Ovary (tissue), 9 donors: ENCODE measurements around the gene KDM4C. TPM values are rescaled to one million over a fixed set of nuclear protein-coding genes. Genes with fewer than 3 reads are reported as not detected.

Experiments
- DNase-seq, 5 donors: peaks; one replicate each; pipeline ENCODE4 v3.0.0-alpha.2; 2019 to 2020
- H3K27ac ChIP-seq, 2 donors: fragments of 200-600 bp; one replicate each; pipeline versions ENCODE4 v1.5.1 to v1.8.0; 2019 to 2022
- H3K27me3 ChIP-seq: fragments of 200-600 bp; one replicate; pipeline ENCODE4 v1.8.0; 2022
- H3K36me3 ChIP-seq: fragments of 200-600 bp; sonication (generic); one replicate; pipeline ENCODE4 v1.5.1; 2019
- H3K4me1 ChIP-seq: one replicate; pipeline ENCODE4 v1.8.1; 2013; ENCODE audit warnings: mild to moderate bottlenecking, moderate library complexity; ENCODE audit not compliant: insufficient read depth
- H3K4me3 ChIP-seq: fragments of 200-600 bp; sonication (generic); one replicate; pipeline ENCODE4 v1.5.1; 2017
- H3K9me3 ChIP-seq, 2 donors: fragments of 200-600 bp in 1 of 2; sonication (generic) in 1 of 2; one replicate each; pipeline versions ENCODE4 v1.5.1 to v1.8.1; 2013 to 2019; ENCODE audit warnings: mild to moderate bottlenecking in 1 of 2, moderate library complexity in 1 of 2
- EP300 ChIP-seq: sonication (generic); formaldehyde crosslinking; IDR thresholded peaks from one replicate; pipeline ENCODE4 v1.6.1; 2017; ENCODE audit warnings: antibody characterized with exemption
- POLR2A ChIP-seq: fragments of 450-650 bp; IDR thresholded peaks from one replicate; pipeline ENCODE4 v1.6.1; 2017; ENCODE audit warnings: antibody characterized with exemption, mild to moderate bottlenecking, moderate library complexity
- WGBS, 3 donors: extraction: QIAGEN DNeasy Blood & Tissue Kit in 1 of 3; methylation state at CpG; one replicate each; pipeline versions ENCODE4 v1.1.5 to v1.1.7; 2013 to 2017; 5-methylcytosine and 5-hydroxymethylcytosine counted together
- intact Hi-C, 4 donors: fragments of 100-400 bp; cut with DNase I; formaldehyde crosslinking; loops; one replicate each; pipeline versions ENCODE4 v1.11.0 to v1.15.1; 2022 to 2023
- polyA plus RNA-seq, 2 donors: library from polyadenylated mRNA; stranded (reverse); fragments of 200-250 nt in 1 of 2; fragments of 350-450 nt in 1 of 2; fragmentation: Illumina TruSeq in 1 of 2; extraction: RNeasy Lipid Tissue Mini Kit (QIAGEN cat#74804) in 1 of 2; gene quantifications; one replicate each; pipeline ENCODE4 v1.2.3, GENCODE V29; 2013 to 2014
- total RNA-seq, 7 donors: library from RNA; depleted of rRNA in 2 of 7; stranded (reverse); fragments of >200 nt in 2 of 7; fragmentation: NEBNext Ultra II Directional in 3 of 7; extraction: Animal tissue kit (Norgen Biotek cat#: 25700) in 3 of 7; gene quantifications; one replicate each; pipeline versions ENCODE4 v1.1.0 to v1.2.4, GENCODE V29; 2016 to 2023
- TF ChIP-seq, protein P1 (sequence below), 3 donors: fragments of 450-650 bp in 2 of 3; fragments of 200-600 bp in 1 of 3; IDR thresholded peaks; one replicate each; pipeline versions ENCODE4 v1.5.1 to v1.8.0; 2016 to 2022; ENCODE audit warnings: antibody characterized with exemption in 3 of 3, mild to moderate bottlenecking in 1 of 3
- donor health status: DM: no; HTN: no; CAD: no; lungs with moderate emphysema.
- donor health status: DM: no; HTN: no; CAD: no.
- donor health status: Bipolar disorder and iron deficiency.
- donor health status: DM: yes; HTN: yes; CAD: no.
- donor health status: DM: no; HTN: no; CAD: no.
- donor health status: DM: yes; HTN: yes; CAD: no.

Gene KDM4C
- total and polyA plus RNA-seq, 9 donors = 9.5 to 35.6 (median 26.7) TPM

DNA sequence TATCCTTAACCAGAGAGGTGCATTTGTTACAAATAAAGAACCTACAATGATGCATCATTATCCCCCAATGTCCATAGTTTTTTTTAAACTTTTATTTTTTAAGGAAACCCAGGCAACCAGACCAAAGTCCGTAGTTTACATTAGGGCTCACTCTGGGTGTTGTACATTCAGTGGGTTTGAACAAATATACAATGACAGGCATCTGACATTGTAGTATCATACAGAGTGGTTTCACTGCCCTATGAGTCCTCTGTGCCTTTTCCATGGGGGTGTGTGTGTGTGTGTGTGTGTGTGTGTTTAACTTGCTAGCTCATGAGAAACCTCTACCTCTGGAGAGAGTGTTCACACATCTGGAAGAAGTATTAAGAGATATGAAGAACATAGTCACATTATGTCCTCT lies 141.5 kb downstream of the KDM4C start:
- TF ChIP-seq, protein P1, sequence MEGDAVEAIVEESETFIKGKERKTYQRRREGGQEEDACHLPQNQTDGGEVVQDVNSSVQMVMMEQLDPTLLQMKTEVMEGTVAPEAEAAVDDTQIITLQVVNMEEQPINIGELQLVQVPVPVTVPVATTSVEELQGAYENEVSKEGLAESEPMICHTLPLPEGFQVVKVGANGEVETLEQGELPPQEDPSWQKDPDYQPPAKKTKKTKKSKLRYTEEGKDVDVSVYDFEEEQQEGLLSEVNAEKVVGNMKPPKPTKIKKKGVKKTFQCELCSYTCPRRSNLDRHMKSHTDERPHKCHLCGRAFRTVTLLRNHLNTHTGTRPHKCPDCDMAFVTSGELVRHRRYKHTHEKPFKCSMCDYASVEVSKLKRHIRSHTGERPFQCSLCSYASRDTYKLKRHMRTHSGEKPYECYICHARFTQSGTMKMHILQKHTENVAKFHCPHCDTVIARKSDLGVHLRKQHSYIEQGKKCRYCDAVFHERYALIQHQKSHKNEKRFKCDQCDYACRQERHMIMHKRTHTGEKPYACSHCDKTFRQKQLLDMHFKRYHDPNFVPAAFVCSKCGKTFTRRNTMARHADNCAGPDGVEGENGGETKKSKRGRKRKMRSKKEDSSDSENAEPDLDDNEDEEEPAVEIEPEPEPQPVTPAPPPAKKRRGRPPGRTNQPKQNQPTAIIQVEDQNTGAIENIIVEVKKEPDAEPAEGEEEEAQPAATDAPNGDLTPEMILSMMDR (IDR thresholded peaks at IDR 0.05) = no peak
- TF ChIP-seq EP300 = no peak
- TF ChIP-seq POLR2A = no peak

GRCh38 chr9:6900440-6900883 lies 142.7 kb downstream of the KDM4C start:
- Histone ChIP-seq H3K36me3 (no peaks in the 10 kb centered on the region), H3K27ac (no peak overlapping the region), H3K4me3 (no peak overlapping the region), H3K9me3 (no peaks in the 10 kb centered on the region), H3K4me1 (peaks cover 4% of the 10 kb centered on the region), H3K27me3 (no peaks in the 10 kb centered on the region)
- intact Hi-C loops = no loop called here
- WGBS, 3 donors = 94 to 95% (median 94%) methylated on average over 7 of the region's 7 CpGs
- no peak for TF ChIP-seq POLR2A
- no peak for DNase-seq

More for the DNA sequence above, 141.5 kb downstream of the KDM4C start:
- Histone ChIP-seq H3K36me3 (no peaks in the 10 kb centered on the region), H3K4me3 (no peak overlapping the region), H3K9me3 (no peaks in the 10 kb centered on the region), H3K4me1 (peaks cover 4% of the 10 kb centered on the region), H3K27ac (no peak overlapping the region), H3K27me3 (no peaks in the 10 kb centered on the region)
- 0 to 49% (median 30%) methylated on average over 1 of the region's 1 CpG for WGBS, 3 donors
- no peak for DNase-seq
- intact Hi-C loops = no loop called here

- no peaks in the 10 kb centered on the region for H3K36me3 ChIP-seq
- no peak overlapping the region for H3K27ac ChIP-seq
- 93 to 100% (median 94%) methylated on average over 2 of the region's 2 CpGs for WGBS, 3 donors
- TF ChIP-seq POLR2A = no peak
- TF ChIP-seq, protein P1 (IDR thresholded peaks at IDR 0.05) = no peak
- no peak for TF ChIP-seq EP300
- no peaks in the 10 kb centered on the region for H3K27me3 ChIP-seq
- DNase-seq = no peak
- H3K4me1 ChIP-seq = peaks cover 4% of the 10 kb centered on the region
- H3K9me3 ChIP-seq = no peaks in the 10 kb centered on the region
- intact Hi-C loops = no loop called here
- no peak overlapping the region for H3K4me3 ChIP-seq
Measured at GRCh38 chr9:6901180-6901579, 143.4 kb downstream of the KDM4C start.

DNA sequence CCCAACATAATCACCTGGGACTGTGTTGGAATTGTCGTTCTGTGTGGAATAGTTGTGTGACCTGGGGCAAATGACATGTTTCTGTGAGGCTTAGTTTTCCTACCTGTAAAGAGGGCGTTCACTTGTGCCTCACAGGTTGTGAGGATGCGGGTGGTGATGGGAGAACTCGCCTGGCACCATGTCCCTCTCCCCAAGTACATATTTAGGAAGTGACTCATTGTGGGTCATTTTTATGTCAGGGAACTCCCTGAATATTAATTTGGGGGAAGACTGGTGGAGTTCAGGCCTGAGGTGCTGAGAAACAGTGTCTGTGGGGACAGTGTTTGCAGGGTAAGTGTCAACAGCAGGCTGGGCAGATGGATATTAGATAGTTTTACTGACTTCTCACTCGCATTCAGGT lies 144.7 kb downstream of the KDM4C start:
- Histone ChIP-seq H3K27me3 (no peaks in the 10 kb centered on the region), H3K9me3 (no peaks in the 10 kb centered on the region), H3K4me1 (no peaks in the 10 kb centered on the region), H3K27ac (no peak overlapping the region), H3K4me3 (no peak overlapping the region), H3K36me3 (no peaks in the 10 kb centered on the region)
- WGBS, 3 donors = 86 to 92% (median 90%) methylated on average over 5 of the region's 5 CpGs
- DNase-seq = no peak
- TF ChIP-seq EP300 = no peak
- TF ChIP-seq, protein P1 (IDR thresholded peaks at IDR 0.05) = no peak
- TF ChIP-seq POLR2A = no peak
- intact Hi-C loops = no loop called here

- no peak for DNase-seq
- intact Hi-C loops = no loop called here
- WGBS, 3 donors = 87 to 95% (median 94%) methylated on average over 2 of the region's 2 CpGs
- Histone ChIP-seq H3K4me1 (no peaks in the 10 kb centered on the region), H3K36me3 (no peaks in the 10 kb centered on the region), H3K27me3 (no peaks in the 10 kb centered on the region), H3K27ac (no peak overlapping the region), H3K9me3 (no peaks in the 10 kb centered on the region), H3K4me3 (no peak overlapping the region)
- TF ChIP-seq, protein P1 (IDR thresholded peaks at IDR 0.05) = no peak
- TF ChIP-seq EP300 = no peak
- TF ChIP-seq POLR2A = no peak
Measured at GRCh38 chr9:6904371-6904770, 146.6 kb downstream of the KDM4C start.
